HEK293 (cell line): Measurements from ENCODE around the gene PLEKHB1.

Experiments used
- CTCF ChIA-PET: fragments of 350-600 bp; formaldehyde crosslinking; extraction: SDS; loops from one replicate; lab custom pipeline; 2021; ENCODE audit warnings: antibody characterized with exemption; lab: Yijun Ruan, JAX
- POLR2A ChIA-PET: fragments of 300-600 bp; formaldehyde crosslinking; extraction: SDS; loops from one replicate; lab custom pipeline; 2020; ENCODE audit warnings: antibody characterized with exemption, inconsistent platforms; lab: Yijun Ruan, JAX
- H3K27ac ChIP-seq: fragments of 200-500 bp; sonication (Bioruptor generic); 2 replicates; pipeline ENCODE4 v1.5.1; 2014; ENCODE audit warnings: low read depth, low read length, control low read depth, inconsistent platforms; ENCODE audit errors: extremely low read depth
- H3K36me3 ChIP-seq, 2 experiments: fragments of 200-500 bp in 1 of 2; sonication (Bioruptor generic) in 1 of 2; 1 replicate in 1 of 2; 2 replicates in 1 of 2; pipeline ENCODE4 v1.5.1; 2014 to 2017; ENCODE audit warnings: inconsistent platforms in 2 of 2, low read length in 2 of 2; ENCODE audit not compliant: control insufficient read depth in 2 of 2, insufficient read depth in 1 of 2
- H3K4me1 ChIP-seq: fragments of 200-500 bp; sonication (Bioruptor generic); 2 replicates; pipeline ENCODE4 v1.5.1; 2014; ENCODE audit warnings: mild to moderate bottlenecking, low read length, inconsistent platforms; ENCODE audit not compliant: control insufficient read depth, insufficient read depth
- H3K4me3 ChIP-seq: 2 replicates; pipeline ENCODE4 v1.5.1; 2011; ENCODE audit warnings: low read depth, mild to moderate bottlenecking, control low read depth, low read length, moderate library complexity
- H3K9me3 ChIP-seq: fragments of 200-500 bp; sonication (Bioruptor generic); 2 replicates; pipeline ENCODE4 v1.5.1; 2014; ENCODE audit warnings: low read depth, low read length, inconsistent platforms; ENCODE audit not compliant: control insufficient read depth, insufficient read depth
- HOXA7 ChIP-seq: sonication (generic); formaldehyde crosslinking; IDR thresholded peaks from 2 replicates; pipeline ENCODE4 v1.8.1; 2022; ENCODE audit warnings: missing genetic modification reagents, borderline replicate concordance
- KLF8 ChIP-seq: fragments of 450-650 bp; formaldehyde crosslinking; IDR thresholded peaks from 2 replicates; pipeline ENCODE4 v1.5.1; 2016; ENCODE audit warnings: missing biosample characterization, missing genetic modification characterization
- REST ChIP-seq: fragments of 450-650 bp; formaldehyde crosslinking; IDR thresholded peaks from 2 replicates; pipeline ENCODE4 v1.5.1; 2016; ENCODE audit warnings: missing biosample characterization, missing genetic modification characterization
- SCRT1 ChIP-seq: fragments of 450-650 bp; formaldehyde crosslinking; IDR thresholded peaks from 2 replicates; pipeline ENCODE4 v1.5.1; 2016; ENCODE audit warnings: missing biosample characterization, missing genetic modification characterization, borderline replicate concordance
- SP7 ChIP-seq: fragments of 450-650 bp; formaldehyde crosslinking; IDR thresholded peaks from 2 replicates; pipeline ENCODE4 v1.5.1; 2016; ENCODE audit warnings: missing biosample characterization, missing genetic modification characterization
- ZEB2 ChIP-seq: fragments of 450-650 bp; formaldehyde crosslinking; IDR thresholded peaks from 2 replicates; pipeline ENCODE4 v1.5.1; 2016; ENCODE audit warnings: missing biosample characterization, missing genetic modification characterization
- ZNF114 ChIP-seq: fragments of 450-650 bp; formaldehyde crosslinking; IDR thresholded peaks from 2 replicates; pipeline ENCODE4 v1.5.0; 2017; ENCODE audit warnings: missing biosample characterization, missing genetic modification characterization
- ZNF146 ChIP-seq: fragments of 450-650 bp; formaldehyde crosslinking; IDR thresholded peaks from 2 replicates; pipeline ENCODE4 v1.5.1; 2016; ENCODE audit warnings: missing biosample characterization, missing genetic modification characterization
- ZNF26 ChIP-seq: fragments of 450-650 bp; formaldehyde crosslinking; IDR thresholded peaks from 2 replicates; pipeline ENCODE4 v1.5.1; 2016; ENCODE audit warnings: missing biosample characterization, missing genetic modification characterization
- ZNF335 ChIP-seq: fragments of 450-650 bp; formaldehyde crosslinking; conservative IDR thresholded peaks from 2 replicates; pipeline ENCODE4 v1.5.1; 2016; ENCODE audit warnings: missing biosample characterization, missing genetic modification characterization
- ZNF366 ChIP-seq: fragments of 450-650 bp; formaldehyde crosslinking; conservative IDR thresholded peaks from 2 replicates; pipeline ENCODE4 v1.5.1; 2016; ENCODE audit warnings: missing biosample characterization, missing genetic modification characterization
- ZNF558 ChIP-seq: fragments of 450-650 bp; formaldehyde crosslinking; IDR thresholded peaks from 2 replicates; pipeline ENCODE4 v1.5.1; 2016; ENCODE audit warnings: missing biosample characterization, missing genetic modification characterization
- ZNF654 ChIP-seq: fragments of 450-650 bp; formaldehyde crosslinking; IDR thresholded peaks from 2 replicates; pipeline ENCODE4 v1.5.1; 2016; ENCODE audit warnings: low read depth, missing biosample characterization, missing genetic modification characterization
- ZNF830 ChIP-seq: fragments of 450-650 bp; IDR thresholded peaks from 2 replicates; pipeline ENCODE4 v1.5.0; 2018; ENCODE audit warnings: missing biosample characterization, missing genetic modification characterization, low read depth, mild to moderate bottlenecking, moderate library complexity
- TF ChIP-seq, protein P1 (sequence below): fragments of 450-650 bp; formaldehyde crosslinking; IDR thresholded peaks from 2 replicates; pipeline ENCODE4 v1.5.1; 2016; ENCODE audit warnings: missing biosample characterization, missing genetic modification characterization
- TF ChIP-seq, protein P2 (sequence below): fragments of 450-650 bp; formaldehyde crosslinking; IDR thresholded peaks from 2 replicates; pipeline ENCODE4 v1.5.1; 2016; ENCODE audit warnings: missing biosample characterization, missing genetic modification characterization
- TF ChIP-seq, protein P3 (sequence below): fragments of 450-650 bp; formaldehyde crosslinking; IDR thresholded peaks from 2 replicates; pipeline ENCODE4 v1.5.1; 2016; ENCODE audit warnings: missing biosample characterization, missing genetic modification characterization
- TF ChIP-seq, protein P4 (sequence below): fragments of 450-650 bp; formaldehyde crosslinking; IDR thresholded peaks from 2 replicates; pipeline ENCODE4 v1.5.1; 2016; ENCODE audit warnings: missing biosample characterization, missing genetic modification characterization

The PLEKHB1 gene

GRCh38 chr11:73633999-73634398 is 12.4 kb upstream of the PLEKHB1 start:
- CTCF ChIA-PET, result interaction anchor here (0.7 to 1.1 kb wide), 2 partner anchors 27 to 30 kb away, joined by 4 to 5 read pairs; no protein-coding TSS in a partner anchor
- Histone ChIP-seq H3K27ac (no peak overlapping the region), H3K4me3 (no peak overlapping the region), H3K4me1 (no peaks in the 10 kb centered on the region), H3K36me3 (no peaks in the 10 kb centered on the region), H3K9me3 (no peaks in the 10 kb centered on the region)
- TF ChIP-seq ZNF558 (tag by site-specific recombination), result no peak
- TF ChIP-seq ZEB2 (tag by site-specific recombination), result no peak
- no peak for TF ChIP-seq ZNF654
- TF ChIP-seq, protein P1, sequence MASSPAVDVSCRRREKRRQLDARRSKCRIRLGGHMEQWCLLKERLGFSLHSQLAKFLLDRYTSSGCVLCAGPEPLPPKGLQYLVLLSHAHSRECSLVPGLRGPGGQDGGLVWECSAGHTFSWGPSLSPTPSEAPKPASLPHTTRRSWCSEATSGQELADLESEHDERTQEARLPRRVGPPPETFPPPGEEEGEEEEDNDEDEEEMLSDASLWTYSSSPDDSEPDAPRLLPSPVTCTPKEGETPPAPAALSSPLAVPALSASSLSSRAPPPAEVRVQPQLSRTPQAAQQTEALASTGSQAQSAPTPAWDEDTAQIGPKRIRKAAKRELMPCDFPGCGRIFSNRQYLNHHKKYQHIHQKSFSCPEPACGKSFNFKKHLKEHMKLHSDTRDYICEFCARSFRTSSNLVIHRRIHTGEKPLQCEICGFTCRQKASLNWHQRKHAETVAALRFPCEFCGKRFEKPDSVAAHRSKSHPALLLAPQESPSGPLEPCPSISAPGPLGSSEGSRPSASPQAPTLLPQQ (tag by site-specific recombination), result no peak
- TF ChIP-seq ZNF366, result no peak
- TF ChIP-seq ZNF146 (tag by site-specific recombination), result no peak
- TF ChIP-seq, protein P2, sequence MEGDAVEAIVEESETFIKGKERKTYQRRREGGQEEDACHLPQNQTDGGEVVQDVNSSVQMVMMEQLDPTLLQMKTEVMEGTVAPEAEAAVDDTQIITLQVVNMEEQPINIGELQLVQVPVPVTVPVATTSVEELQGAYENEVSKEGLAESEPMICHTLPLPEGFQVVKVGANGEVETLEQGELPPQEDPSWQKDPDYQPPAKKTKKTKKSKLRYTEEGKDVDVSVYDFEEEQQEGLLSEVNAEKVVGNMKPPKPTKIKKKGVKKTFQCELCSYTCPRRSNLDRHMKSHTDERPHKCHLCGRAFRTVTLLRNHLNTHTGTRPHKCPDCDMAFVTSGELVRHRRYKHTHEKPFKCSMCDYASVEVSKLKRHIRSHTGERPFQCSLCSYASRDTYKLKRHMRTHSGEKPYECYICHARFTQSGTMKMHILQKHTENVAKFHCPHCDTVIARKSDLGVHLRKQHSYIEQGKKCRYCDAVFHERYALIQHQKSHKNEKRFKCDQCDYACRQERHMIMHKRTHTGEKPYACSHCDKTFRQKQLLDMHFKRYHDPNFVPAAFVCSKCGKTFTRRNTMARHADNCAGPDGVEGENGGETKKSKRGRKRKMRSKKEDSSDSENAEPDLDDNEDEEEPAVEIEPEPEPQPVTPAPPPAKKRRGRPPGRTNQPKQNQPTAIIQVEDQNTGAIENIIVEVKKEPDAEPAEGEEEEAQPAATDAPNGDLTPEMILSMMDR (tag by site-specific recombination), result no peak
- TF ChIP-seq ZNF830 (tag by site-specific recombination), result no peak
- no peak for TF ChIP-seq ZNF335 (tag by site-specific recombination)
- TF ChIP-seq HOXA7, result no peak
- TF ChIP-seq KLF8 (tag by site-specific recombination), result no peak
- TF ChIP-seq REST (tag by site-specific recombination), result no peak
- no peak for TF ChIP-seq SP7 (tag by site-specific recombination)
- no peak for TF ChIP-seq SCRT1 (tag by site-specific recombination)
- TF ChIP-seq, protein P3, sequence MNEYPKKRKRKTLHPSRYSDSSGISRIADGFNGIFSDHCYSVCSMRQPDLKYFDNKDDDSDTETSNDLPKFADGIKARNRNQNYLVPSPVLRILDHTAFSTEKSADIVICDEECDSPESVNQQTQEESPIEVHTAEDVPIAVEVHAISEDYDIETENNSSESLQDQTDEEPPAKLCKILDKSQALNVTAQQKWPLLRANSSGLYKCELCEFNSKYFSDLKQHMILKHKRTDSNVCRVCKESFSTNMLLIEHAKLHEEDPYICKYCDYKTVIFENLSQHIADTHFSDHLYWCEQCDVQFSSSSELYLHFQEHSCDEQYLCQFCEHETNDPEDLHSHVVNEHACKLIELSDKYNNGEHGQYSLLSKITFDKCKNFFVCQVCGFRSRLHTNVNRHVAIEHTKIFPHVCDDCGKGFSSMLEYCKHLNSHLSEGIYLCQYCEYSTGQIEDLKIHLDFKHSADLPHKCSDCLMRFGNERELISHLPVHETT, result no peak
- POLR2A ChIA-PET, result no interaction called here

DNA sequence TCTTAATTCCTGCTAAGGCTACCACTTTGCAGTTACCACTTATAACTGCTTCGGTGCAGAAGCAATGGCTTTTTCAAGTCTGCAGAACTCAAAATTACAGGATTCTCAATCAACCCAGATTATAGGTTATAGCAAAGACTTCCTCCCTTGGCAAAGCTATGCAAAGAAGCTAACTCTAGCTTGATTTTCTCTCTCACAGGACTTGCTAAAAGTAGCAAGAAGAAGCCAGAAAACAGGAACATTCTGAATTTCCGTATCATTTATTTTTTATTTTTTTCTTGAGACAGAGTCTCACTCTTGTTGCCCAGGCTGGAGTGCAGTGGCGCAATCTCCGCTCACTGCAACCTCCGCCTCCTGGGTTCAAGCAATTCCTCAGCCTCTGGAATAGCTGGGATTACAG is 10.7 kb upstream of the PLEKHB1 start:
- Histone ChIP-seq H3K36me3 (no peaks in the 10 kb centered on the region), H3K27ac (no peak overlapping the region), H3K4me1 (no peaks in the 10 kb centered on the region), H3K4me3 (no peak overlapping the region), H3K9me3 (no peaks in the 10 kb centered on the region)
- TF ChIP-seq ZNF26 (tag by site-specific recombination) (no peak), ZNF114 (tag by site-specific recombination) (no peak)
- TF ChIP-seq, protein P4, sequence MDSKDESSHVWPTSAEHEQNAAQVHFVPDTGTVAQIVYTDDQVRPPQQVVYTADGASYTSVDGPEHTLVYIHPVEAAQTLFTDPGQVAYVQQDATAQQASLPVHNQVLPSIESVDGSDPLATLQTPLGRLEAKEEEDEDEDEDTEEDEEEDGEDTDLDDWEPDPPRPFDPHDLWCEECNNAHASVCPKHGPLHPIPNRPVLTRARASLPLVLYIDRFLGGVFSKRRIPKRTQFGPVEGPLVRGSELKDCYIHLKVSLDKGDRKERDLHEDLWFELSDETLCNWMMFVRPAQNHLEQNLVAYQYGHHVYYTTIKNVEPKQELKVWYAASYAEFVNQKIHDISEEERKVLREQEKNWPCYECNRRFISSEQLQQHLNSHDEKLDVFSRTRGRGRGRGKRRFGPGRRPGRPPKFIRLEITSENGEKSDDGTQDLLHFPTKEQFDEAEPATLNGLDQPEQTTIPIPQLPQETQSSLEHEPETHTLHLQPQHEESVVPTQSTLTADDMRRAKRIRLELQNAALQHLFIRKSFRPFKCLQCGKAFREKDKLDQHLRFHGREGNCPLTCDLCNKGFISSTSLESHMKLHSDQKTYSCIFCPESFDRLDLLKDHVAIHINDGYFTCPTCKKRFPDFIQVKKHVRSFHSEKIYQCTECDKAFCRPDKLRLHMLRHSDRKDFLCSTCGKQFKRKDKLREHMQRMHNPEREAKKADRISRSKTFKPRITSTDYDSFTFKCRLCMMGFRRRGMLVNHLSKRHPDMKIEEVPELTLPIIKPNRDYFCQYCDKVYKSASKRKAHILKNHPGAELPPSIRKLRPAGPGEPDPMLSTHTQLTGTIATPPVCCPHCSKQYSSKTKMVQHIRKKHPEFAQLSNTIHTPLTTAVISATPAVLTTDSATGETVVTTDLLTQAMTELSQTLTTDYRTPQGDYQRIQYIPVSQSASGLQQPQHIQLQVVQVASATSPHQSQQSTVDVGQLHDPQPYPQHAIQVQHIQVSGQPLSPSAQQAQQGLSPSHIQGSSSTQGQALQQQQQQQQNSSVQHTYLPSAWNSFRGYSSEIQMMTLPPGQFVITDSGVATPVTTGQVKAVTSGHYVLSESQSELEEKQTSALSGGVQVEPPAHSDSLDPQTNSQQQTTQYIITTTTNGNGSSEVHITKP (tag by site-specific recombination), result no peak
- ChIA-PET CTCF (interaction anchor here (0.5 to 2.5 kb wide), 3 partner anchors 10 to 298 kb away, joined by 3 to 22 read pairs (median 4); no protein-coding TSS in a partner anchor), POLR2A (no interaction called here)
